ENCODE results near the gene U2AF2.

- TF ChIP-seq CTCF (IDR thresholded peaks at IDR 0.05; ENCODE audit: low read length) (no peak), EZH2 (IDR thresholded peaks at IDR 0.05; ENCODE audit: borderline replicate concordance, low read length) (no peak)
These were observed 45.5 kb upstream of the U2AF2 start for GRCh38 chr19:55609326-55609725.
